ENCODE measurements around the gene CPEB4. TPM values are rescaled to one million over a fixed set of nuclear protein-coding genes. Genes with fewer than 3 reads are reported as not detected.

Gene CPEB4
- total RNA-seq, 2 donors from 2014 or later: 36.5 to 45.3 TPM

DNA sequence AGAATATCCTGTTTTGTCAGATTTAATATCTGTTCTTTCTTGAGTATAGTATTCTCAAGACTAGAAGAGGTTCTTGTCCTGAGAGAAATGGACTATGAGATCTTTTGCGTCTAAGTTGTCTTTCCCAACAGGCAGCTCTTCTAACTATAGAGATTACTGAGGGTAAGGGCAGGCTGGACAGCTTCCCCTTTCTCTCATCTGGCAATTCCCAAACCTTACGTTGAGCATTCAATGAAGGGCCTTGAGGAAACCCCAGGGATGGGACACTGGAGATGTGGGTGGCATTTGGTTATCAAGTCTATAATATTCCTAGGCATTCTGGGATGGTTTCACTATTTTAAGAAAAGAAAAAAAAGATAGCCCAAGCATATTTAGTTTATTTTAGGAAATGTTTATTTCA is 72.8 kb downstream of the CPEB4 start:
- TF ChIP-seq POLR2A (IDR thresholded peaks at IDR 0.05): no peak
- TF ChIP-seq CTCF (IDR thresholded peaks at IDR 0.05): no peak
- TF ChIP-seq POLR2AphosphoS5 (IDR thresholded peaks at IDR 0.05): no peak
- Histone ChIP-seq H3K9me3 (no peaks in the 10 kb centered on the region), H3K27ac (no peak overlapping the region), H3K4me3 (no peak overlapping the region), H3K36me3 (no peaks in the 10 kb centered on the region), H3K27me3 (replicated peaks; ENCODE audit: insufficient read depth) (no peaks in the 10 kb centered on the region), H3K4me1 (replicated peaks) (no peaks in the 10 kb centered on the region)
- no peak for DNase-seq (ENCODE audit: low spot score)
- intact Hi-C loops (cut with DNase I): no loop called here
- WGBS: 71% methylated on average over 2 of the region's 2 CpGs

DNA sequence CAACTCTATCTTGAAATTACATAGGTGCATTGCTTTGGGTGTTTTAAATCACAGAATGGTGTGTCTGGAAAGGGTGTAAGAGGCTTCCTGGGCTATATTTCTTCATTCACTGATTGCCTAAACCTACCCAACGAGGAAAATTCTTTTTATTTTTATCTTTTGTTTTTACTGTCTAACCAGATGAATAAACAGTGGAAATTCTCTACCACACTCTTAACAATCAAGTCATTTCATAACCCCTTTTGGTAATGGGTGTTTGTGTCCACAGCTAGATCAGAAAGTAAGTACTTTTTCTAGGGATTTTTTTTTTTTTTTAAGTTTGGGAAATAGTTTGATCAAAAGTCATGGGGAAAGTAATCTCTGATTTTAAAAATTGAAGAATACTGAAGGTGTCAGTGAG is 73.3 kb downstream of the CPEB4 start:
- H3K27me3 ChIP-seq (replicated peaks; ENCODE audit: insufficient read depth): no peaks in the 10 kb centered on the region
- TF ChIP-seq CTCF (IDR thresholded peaks at IDR 0.05) (no peak), POLR2A (IDR thresholded peaks at IDR 0.05) (no peak), POLR2AphosphoS5 (IDR thresholded peaks at IDR 0.05) (no peak)
- H3K4me1 ChIP-seq (replicated peaks): no peaks in the 10 kb centered on the region
- H3K9me3 ChIP-seq: no peaks in the 10 kb centered on the region
- no peak overlapping the region for H3K27ac ChIP-seq
- H3K36me3 ChIP-seq: no peaks in the 10 kb centered on the region
- intact Hi-C loops (cut with DNase I): no loop called here
- WGBS: 73% methylated on average over 1 of the region's 1 CpG
- no peak overlapping the region for H3K4me3 ChIP-seq
- no peak for DNase-seq (ENCODE audit: low spot score)

- H3K4me3 ChIP-seq: no peak overlapping the region
- H3K27me3 ChIP-seq (replicated peaks; ENCODE audit: insufficient read depth): no peaks in the 10 kb centered on the region
- TF ChIP-seq CTCF (IDR thresholded peaks at IDR 0.05) (no peak), POLR2AphosphoS5 (IDR thresholded peaks at IDR 0.05) (no peak), POLR2A (IDR thresholded peaks at IDR 0.05) (no peak)
- H3K36me3 ChIP-seq: no peaks in the 10 kb centered on the region
- 92% methylated on average over 3 of the region's 3 CpGs for whole genome bisulfite sequencing
- intact Hi-C loops (cut with DNase I): no loop called here
- H3K27ac ChIP-seq: peak overlapping the region; percentile 70 to 78
- no peak for DNase-seq (ENCODE audit: low spot score)
- no peaks in the 10 kb centered on the region for H3K4me1 ChIP-seq (replicated peaks)
- no peaks in the 10 kb centered on the region for H3K9me3 ChIP-seq
Observed at GRCh38 chr5:173962436-173962972, 74.4 kb downstream of the CPEB4 start.

DNA sequence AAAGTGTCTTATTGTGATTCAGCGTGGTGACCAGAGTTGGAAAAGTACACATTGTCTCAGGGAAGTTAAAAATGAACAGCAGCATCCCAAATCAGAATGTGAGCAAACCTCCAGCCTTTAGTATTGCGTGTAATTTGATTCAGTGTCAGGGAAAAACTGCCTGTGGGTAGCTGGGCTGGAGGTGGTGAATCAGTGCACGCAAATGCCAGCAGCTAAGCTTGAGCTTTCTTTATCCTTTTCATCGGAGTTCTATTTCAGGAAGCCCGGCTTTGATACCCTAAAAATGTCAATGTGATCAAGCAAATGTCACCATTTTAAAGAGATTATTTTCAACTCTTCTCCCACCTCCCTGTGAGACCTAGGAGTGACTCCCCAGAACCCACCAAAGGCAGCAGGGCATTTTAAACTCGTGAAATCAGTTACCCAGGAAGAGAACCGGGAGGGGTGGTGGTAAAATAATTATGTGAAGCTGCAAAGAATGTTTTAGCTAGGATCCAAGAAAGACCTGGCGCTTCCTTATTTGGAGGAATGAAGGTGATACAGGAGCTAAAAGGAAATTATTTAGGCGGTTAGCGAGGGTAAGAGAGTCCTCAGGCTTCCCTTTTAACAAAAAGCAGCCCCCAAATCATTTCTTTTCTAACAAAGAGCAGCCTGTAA is 75.2 kb downstream of the CPEB4 start:
- peak overlapping the region; percentile 70 to 78 for H3K27ac ChIP-seq
- H3K27me3 ChIP-seq (replicated peaks; ENCODE audit: insufficient read depth): no peaks in the 10 kb centered on the region
- peak overlapping the region; percentile 29 to 40 for H3K4me3 ChIP-seq
- TF ChIP-seq CTCF (IDR thresholded peaks at IDR 0.05) (no peak), POLR2AphosphoS5 (IDR thresholded peaks at IDR 0.05) (no peak), POLR2A (IDR thresholded peaks at IDR 0.05) (peak; percentile 14)
- WGBS: 16% methylated on average over 10 of the region's 10 CpGs
- no peaks in the 10 kb centered on the region for H3K36me3 ChIP-seq
- intact Hi-C loops (cut with DNase I): no loop called here
- no peak for DNase-seq (ENCODE audit: low spot score)
- no peaks in the 10 kb centered on the region for H3K9me3 ChIP-seq
- H3K4me1 ChIP-seq (replicated peaks): no peaks in the 10 kb centered on the region

- WGBS: 20% methylated on average over 19 of the region's 19 CpGs
- H3K4me3 ChIP-seq: peak overlapping the region; percentile 29 to 40
Observed at GRCh38 chr5:173963867-173964441, 75.8 kb downstream of the CPEB4 start.

More at GRCh38 chr5:173963867-173964441, 75.8 kb downstream of the CPEB4 start:
- no peaks in the 10 kb centered on the region for H3K9me3 ChIP-seq
- TF ChIP-seq POLR2A (IDR thresholded peaks at IDR 0.05) (peak; percentile 58), CTCF (IDR thresholded peaks at IDR 0.05) (no peak), POLR2AphosphoS5 (IDR thresholded peaks at IDR 0.05) (peak; percentile 61)
- H3K36me3 ChIP-seq: no peaks in the 10 kb centered on the region
- H3K4me1 ChIP-seq (replicated peaks): no peaks in the 10 kb centered on the region
- H3K27me3 ChIP-seq (replicated peaks; ENCODE audit: insufficient read depth): no peaks in the 10 kb centered on the region
- intact Hi-C loops (cut with DNase I): no loop called here
- H3K27ac ChIP-seq: peak overlapping the region; percentile 70 to 78
- peak; percentile 64 for DNase-seq (ENCODE audit: low spot score)

All from prostate gland (tissue), 2 donors.